Amniotic epithelial cell (primary cell): Measurements from ENCODE around the gene BMAL2.

Experiments
- DNase-seq: peaks from one replicate; pipeline ENCODE4 v3.0.0-alpha.2; 2010; ENCODE audit warnings: low read depth

Gene BMAL2

GRCh38 chr12:27319848-27320247 lies 12.8 kb upstream of the BMAL2 start:
- peak; percentile 31 for DNase-seq

GRCh38 chr12:27324530-27324929 lies 8.1 kb upstream of the BMAL2 start:
- no peak for DNase-seq

- no peak for DNase-seq
Measured at GRCh38 chr12:27330846-27331245, 1.8 kb upstream of the BMAL2 start.

GRCh38 chr12:27331291-27331926 lies 1.2 kb upstream of the BMAL2 start:
- peak; percentile 96 for DNase-seq

- DNase-seq: no peak
Measured at GRCh38 chr12:27331927-27332324, 710 bp upstream of the BMAL2 start.

- DNase-seq: no peak
Measured at GRCh38 chr12:27332407-27332713, 276 bp upstream of the BMAL2 start.

GRCh38 chr12:27333403-27334009 lies 870 bp downstream of the BMAL2 start:
- DNase-seq: no peak

GRCh38 chr12:27334042-27334720 lies 1.5 kb downstream of the BMAL2 start:
- no peak for DNase-seq

GRCh38 chr12:27334721-27335082 lies 2.1 kb downstream of the BMAL2 start:
- DNase-seq: no peak

- no peak for DNase-seq
Measured at GRCh38 chr12:27335364-27336281, 3.0 kb downstream of the BMAL2 start.

GRCh38 chr12:27336282-27336653 lies 3.6 kb downstream of the BMAL2 start:
- no peak for DNase-seq

- DNase-seq: no peak
Measured at GRCh38 chr12:27337376-27337775, 4.7 kb downstream of the BMAL2 start.

GRCh38 chr12:27338473-27338872 lies 5.8 kb downstream of the BMAL2 start:
- no peak for DNase-seq

GRCh38 chr12:27340971-27341370 lies 8.3 kb downstream of the BMAL2 start:
- no peak for DNase-seq

GRCh38 chr12:27342536-27342935 lies 9.9 kb downstream of the BMAL2 start:
- DNase-seq: no peak

- peak; percentile 95 for DNase-seq
Measured at GRCh38 chr12:27343255-27344000, 10.8 kb downstream of the BMAL2 start.

GRCh38 chr12:27344246-27344645 lies 11.6 kb downstream of the BMAL2 start:
- peak; percentile 47 for DNase-seq

GRCh38 chr12:27344760-27345159 lies 12.1 kb downstream of the BMAL2 start:
- DNase-seq: no peak

- DNase-seq: no peak
Measured at GRCh38 chr12:27345376-27345775, 12.7 kb downstream of the BMAL2 start.

- no peak for DNase-seq
Measured at GRCh38 chr12:27347779-27348178, 15.1 kb downstream of the BMAL2 start.

GRCh38 chr12:27351476-27351875 lies 18.8 kb downstream of the BMAL2 start:
- DNase-seq: no peak

- DNase-seq: peak; percentile 17
Measured at GRCh38 chr12:27355486-27355885, 22.9 kb downstream of the BMAL2 start.
